ENCODE measurements around the gene SLC7A14.

SLC7A14 gene

DNA sequence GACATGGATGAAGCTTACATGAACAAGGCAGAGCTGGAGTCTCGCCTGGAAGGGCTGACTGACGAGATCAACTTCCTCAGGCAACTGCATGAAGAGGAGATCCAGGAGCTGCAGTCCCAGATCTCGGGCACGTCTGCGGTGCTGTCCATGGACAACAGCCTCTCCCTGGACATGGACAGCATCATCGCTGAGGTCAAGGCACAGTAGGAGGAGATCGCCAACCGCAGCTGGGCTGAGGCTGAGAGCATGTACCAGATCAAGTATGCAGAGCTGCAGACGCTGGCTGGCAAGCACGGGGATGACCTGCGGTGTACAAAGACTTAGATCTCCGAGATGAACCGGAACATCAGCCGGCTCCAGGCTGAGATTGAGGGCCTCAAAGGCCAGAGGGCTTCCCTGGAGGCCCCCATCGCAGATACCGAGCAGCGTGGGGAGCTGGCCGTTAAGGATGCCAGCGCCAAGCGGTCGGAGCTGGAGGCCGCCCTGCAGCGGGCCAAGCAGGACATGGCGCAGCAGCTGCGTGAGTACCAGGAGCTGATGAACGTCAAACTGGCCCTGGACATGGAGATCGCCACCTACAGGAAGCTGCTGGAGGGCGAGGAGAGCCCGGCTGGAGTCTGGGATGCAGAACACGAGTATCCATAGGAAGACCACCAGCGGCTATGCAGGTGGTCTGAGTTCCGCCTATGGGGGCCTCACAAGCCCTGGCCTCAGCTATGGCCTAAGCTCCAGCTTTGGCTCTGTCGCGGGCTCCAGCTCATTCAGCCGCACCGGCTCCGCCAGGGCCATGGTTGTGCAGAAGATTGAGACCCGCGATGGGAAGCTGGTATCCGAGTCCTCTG lies 89.6 kb downstream of the SLC7A14 start:
- DNase-seq = no peak

DNA sequence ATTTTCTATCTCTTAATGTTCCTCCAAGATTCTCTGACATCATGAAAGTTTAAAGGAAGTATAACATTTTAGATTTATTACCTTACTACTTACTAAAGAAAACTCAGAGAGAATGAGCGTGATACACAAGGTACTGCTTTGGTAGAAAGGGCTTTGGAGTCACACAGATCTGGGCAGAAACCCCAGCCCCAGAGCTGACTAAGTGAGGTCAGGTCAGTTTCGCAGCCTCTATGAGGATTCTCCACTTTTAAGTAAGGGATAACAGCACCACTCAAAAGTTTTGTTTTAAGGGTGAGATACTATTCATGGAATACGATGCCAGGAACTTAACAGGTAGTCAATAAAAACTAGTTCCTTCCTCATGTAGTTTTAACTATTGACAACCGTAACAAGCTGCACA lies 91.1 kb downstream of the SLC7A14 start:
- DNase-seq = no peak

DNA sequence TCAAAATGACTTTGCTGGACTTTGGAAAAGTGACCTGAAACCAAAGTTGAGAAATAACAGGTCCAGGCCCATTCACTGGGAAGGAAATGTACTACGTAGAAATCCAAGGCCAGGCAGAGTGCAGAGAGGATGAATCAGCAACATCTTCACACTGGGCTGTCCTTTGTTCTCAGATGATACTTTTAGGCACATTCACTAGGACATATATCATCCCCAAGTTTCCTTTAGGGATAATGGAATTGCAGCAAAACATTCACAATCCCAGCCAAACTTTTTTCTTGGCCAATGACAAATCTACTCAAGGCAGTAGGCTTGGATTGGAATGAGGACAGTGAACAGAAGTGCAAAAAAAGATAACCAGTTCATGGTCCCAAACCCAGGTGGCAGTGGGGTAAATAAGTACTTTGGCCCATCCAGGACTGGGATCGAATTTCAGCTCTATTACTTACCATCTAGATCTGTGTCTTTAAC lies 92.1 kb downstream of the SLC7A14 start:
- no peak for DNase-seq

DNA sequence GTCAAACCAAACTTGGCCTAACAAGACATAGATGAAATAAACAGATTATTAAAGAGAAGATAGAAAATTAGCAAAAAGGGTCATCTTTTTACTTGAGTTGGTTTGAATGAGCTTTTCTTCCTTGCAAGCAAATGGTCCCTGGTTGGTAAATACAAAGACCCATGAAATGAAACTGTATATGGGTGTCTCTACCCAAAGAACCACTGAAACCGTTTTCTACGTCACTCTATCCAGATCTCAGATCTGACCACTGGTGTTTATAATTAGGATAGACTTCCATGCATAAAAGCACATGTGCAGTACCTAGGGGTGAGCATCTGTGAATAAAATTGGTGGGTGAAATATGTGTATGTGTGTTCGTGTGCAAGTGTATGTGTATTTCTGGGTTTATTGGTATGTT lies 94.0 kb downstream of the SLC7A14 start:
- DNase-seq = no peak

DNA sequence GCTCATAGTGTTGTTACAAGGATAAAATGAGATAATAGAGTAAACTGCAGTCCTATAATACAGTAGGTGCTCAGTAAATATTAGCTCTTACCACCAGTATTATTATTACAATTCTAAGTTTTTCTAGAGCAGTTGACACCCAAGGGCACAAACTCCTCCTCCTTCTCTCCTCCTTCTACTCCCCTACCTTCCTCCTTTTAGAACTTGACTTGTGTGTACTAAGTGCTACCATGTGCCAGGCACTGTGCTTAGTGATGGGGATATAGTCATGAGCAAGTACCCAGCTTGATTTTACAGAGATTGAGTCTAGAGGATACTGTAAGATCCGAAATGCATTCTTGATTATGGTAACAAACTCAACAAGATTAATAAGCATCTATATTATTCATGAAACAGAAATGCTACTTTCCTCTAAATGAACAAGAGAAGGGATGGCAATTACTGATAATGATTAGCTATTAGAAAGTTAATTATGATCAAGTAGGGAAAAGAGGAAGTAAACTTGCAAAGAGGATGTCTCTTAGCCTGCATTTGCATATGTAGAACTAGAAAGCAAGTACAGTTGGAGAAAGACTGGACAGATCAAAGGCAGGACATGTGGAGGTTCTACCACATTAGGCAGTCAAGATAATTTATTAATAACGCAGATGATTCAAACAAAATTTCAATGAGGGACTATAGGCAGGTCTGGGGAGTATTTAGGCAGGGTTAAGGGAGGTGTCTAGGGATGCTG lies 94.9 kb downstream of the SLC7A14 start:
- DNase-seq = no peak

DNA sequence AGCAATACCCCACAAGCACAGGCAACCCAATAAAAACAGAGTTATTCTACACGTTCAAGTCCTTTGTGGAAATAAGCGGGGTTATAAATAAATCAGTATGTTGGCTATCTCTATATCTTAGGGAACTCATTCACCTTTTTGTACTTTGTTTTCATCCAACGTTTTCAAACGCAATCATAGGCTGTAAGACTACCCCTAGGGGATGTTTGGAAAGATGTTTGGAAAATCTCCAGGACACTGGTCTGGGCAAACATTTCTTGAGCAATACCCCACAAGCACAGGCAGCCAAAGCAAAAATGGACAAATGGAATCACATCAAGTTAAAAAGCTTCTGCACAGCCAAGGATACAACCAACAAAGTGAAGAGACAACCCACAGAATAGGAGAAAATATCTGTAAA lies 97.1 kb downstream of the SLC7A14 start:
- DNase-seq = no peak

DNA sequence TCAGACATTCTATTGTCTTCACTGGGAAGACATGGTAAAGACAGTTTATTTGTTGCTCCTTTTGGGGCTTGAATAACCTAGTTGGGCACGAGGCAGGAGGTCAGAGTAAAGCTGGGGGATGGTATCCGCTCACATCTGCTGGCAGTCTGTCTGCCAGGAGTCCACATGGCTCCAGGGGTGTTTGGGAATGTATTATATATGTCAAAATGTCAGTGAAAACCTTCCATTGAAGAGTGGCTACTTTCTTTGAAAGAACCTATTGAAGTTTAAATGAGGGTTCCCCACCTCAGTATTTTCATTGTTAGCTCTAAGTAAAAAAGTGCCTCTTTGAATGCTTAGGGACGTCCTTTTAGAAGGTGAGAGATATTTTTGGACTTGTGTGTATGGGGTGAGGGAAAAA lies 98.8 kb downstream of the SLC7A14 start:
- DNase-seq = no peak

DNA sequence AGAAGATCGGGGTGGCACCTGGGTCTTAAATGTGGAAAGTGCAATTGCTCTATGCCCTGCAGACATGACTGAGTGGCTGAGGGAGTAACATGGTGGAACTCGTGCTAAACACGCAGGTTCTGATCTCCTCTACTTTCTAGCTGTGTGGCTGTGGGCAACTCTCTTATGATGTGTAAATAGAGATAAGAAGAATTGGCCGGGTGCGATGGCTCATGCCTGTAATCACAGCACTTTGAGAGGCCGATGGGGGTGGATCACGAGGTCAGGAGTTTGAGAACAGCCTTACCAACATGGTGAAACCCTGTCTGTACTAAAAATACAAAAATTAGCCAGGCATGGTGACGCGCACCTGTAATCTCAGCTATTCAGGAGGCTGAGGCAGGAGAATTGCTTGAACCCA lies 99.5 kb downstream of the SLC7A14 start:
- no peak for DNase-seq

DNA sequence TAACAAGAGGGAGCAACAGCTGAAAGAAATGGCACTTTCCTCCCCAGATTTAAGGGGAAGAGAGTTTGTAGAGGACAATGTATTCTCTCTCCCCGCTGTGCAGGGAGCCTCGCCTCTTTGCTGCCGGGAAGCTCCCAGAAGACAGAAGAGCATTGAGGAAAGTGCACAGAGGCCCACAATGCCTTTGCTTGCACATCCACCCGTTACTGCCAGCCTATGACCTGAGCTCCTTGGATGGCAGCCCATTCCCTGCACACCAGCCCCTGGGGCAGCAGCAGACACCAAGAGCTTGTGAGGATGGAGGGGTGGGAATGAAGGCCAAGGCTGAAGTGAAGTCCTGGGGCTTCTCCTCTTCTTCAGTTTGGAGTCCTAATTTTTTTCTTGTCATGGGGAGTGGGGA lies 100.2 kb downstream of the SLC7A14 start:
- DNase-seq = no peak

DNA sequence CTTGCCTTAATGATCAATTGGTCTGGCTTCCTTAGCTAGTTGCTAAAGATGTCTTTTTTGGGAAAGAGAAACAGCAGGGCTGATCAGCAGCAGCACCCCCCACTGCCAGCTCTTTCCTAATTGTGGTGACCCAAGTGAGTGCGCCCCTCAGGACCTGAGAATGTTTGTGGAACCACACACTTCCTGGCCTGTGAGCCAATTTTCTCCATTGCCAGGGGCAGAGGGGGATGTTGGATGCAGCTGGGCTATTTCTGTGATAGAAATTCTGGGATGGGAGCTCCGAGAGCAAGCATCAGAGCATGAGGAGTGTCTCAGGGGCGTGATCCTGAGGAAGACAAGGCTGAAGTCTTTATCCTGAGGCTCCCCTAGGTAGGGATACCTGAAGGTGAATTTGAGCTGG lies 100.6 kb downstream of the SLC7A14 start:
- DNase-seq = no peak

DNA sequence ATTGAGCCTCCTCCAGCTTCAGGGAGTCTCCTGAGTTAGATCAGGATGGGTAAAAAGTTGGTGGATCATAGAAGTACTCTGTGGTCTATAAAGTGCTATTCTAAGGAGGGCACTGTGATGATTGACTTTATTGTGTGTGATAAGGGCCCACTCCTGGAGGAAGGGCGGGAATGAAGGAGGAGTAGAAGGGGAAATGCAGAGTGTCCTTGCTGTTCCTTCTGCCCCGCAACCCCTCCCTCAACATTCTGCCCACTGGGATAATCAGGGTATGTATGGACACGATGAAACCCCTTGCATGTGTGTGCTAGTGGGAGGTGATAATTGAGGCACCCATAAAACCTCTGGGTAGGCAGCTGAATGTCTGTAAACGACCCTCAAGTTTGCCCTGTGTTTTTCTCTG lies 101.0 kb downstream of the SLC7A14 start:
- DNase-seq = no peak

DNA sequence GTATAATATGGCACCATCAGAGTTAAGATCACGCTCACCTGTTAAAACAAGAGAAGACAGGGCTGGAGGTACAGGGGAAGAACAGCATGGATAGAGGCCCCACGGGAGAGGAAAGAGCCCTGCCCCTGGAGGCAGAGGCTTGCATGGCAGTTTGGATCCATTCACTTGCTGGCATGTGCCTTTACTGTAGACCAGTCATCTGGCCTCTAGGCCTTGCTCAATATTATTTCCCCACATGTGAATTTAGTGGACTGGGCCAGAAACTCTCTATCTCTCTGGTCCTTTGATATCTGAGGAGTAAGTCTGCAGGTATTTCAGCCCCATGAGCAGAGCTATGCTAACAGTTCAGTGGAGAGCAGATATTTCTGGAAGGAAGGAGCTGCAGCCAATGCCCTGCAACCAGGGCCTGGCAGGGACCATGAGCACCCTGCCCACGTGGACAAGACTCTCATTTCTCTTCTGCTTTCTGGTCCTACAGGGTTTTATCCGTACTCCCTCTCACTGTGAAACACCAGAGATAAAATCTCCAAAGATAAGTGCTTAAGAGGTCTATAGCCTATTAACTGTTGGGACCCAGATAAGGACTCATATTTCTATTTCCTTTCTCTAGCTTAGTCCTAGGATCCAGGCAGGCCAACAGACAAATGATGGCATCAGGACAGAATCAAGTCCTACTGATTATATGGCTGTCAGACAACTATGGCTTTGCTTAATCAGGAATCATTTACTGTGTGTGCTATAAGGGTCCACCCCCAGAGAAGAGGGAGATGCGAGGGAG lies 102.2 kb downstream of the SLC7A14 start:
- no peak for DNase-seq

DNA sequence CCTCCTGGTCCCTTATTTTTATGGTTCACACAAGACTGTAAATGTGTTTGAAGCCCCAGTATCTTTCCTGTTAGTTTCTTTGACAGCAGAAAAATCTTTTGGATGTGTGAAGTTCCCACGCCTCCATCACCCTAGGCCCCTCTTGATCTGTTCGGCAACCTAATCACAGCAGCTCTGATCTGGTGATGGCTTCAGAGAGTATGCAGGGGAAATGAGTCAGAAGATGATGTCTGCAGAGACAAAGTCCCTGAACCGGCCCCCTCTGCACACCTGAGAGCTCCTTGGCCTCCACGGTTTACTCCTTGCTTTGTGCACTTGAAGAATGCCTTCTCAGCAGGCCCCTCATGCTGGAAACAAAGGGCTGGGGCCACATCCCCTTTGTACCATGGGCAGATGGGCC lies 103.7 kb downstream of the SLC7A14 start:
- no peak for DNase-seq

DNA sequence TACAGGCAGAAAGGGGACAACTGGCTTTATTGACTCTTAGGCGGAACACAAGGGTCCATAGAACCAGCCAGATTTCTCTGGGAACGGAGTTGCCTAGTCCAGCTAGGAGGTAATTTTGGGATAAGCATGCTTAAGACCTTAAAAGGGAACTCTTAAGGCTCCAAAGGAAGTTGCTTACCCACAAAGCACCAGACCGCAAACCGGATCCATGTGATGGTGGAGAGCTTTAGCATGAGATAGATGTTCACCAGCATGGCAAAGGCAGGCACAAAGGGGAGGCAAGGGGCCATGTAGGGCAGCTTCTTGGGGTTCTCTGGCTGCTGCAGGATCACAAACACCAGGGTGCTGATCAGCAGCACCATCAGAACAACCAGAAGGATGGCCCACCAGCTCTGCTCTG lies 105.8 kb downstream of the SLC7A14 start:
- no peak for DNase-seq

DNA sequence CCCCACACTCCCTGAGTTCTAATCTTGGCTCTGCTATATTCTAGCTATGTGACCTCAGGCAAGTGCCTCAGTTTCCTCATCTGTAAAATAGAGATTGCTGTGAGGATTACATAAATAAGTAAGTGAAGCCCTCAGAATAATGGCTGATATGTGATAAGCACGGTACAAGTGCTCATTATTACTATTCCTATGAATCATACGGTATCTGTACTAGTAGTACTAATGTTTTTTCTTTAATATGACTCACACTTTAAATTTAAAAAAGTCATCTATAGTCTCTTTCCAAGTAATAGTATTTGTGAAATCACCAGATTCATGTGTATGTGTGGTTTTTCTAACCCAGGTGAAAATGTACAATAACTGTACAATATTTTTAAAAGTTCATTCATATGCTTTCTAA lies 108.5 kb downstream of the SLC7A14 start:
- no peak for DNase-seq

DNA sequence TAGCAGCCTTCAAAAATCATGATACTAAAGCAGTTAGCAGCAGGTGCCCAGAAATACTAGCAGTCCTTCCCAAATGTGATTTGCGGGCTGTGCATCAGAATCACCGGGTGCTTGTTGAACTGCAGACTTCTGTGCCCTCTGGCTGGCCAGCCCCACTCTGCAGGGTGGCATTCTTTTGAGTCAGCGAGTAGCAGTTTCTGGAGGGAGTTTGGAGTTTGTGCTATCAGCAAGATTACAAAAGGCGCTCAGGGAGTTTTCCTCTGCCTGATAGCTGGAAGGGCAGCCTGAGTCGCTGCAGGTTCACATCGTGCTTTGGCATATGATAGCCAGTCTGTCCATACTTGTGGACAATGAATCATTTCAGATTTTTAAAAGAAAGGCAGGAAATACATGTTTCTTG lies 109.6 kb downstream of the SLC7A14 start:
- DNase-seq = no peak

DNA sequence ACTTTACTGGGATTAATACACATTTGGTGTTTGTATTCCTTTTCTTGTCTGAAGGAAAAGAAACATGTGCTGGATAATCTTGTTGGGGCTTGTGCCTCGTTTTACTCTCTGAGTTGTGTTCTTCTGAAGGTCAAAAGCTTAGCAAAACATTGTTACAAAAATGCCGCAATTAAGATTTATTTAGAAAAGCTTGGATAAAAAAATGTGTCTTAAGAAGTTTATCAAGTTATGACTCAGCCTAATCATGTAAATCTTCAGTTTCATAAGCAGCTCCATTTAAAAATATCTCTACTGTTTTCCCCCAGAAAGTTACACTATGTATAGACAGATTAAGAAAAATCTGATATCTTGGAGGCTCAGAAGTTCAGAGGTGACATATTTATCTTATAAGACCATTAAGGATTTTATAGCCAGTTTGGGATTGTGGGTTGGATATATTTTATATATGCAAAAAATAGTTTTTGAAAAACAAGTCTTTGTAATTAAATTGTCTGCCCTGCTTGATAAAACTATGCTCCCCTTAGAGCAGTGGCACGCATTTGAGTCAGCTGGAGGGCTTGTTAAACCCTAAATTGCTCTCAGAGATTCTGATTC lies 110.7 kb downstream of the SLC7A14 start:
- DNase-seq = no peak

DNA sequence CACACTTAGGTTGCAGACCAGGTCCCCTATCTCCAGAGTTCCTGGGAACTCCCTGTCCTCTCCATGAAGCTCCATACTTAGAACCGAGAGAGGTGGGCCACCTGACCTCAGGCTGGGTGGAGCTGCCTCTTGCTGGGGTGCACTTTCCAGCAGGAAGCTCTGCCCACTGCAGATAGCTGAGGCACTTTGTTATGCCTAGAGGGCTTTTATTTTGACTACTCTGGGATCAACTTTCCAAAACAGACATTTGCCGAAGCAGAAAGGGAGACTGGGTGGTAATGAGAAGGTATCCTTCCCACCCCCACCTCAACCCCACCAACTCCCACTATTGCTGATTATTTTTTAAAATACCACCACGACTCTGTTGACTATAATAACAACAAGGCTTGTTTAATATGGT lies 112.5 kb downstream of the SLC7A14 start:
- DNase-seq = no peak

DNA sequence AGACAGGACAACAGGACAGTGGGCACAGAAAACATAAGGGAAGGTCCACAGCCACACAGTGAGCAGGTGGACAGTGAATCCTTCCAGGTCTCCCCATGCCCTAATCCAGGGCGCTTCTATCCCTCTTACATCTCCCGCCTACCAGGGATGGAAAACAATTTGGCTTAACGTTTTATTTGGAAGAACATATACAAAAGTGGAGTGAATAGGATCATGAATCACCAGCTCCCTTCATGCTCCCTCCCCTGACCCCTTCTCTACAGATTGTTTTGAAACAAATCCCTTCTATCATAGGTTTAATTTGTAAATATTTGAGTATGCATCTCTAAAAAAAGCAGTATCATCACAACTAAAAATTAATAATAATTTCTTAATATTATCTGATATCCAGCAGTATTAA lies 114.7 kb downstream of the SLC7A14 start:
- no peak for DNase-seq

DNA sequence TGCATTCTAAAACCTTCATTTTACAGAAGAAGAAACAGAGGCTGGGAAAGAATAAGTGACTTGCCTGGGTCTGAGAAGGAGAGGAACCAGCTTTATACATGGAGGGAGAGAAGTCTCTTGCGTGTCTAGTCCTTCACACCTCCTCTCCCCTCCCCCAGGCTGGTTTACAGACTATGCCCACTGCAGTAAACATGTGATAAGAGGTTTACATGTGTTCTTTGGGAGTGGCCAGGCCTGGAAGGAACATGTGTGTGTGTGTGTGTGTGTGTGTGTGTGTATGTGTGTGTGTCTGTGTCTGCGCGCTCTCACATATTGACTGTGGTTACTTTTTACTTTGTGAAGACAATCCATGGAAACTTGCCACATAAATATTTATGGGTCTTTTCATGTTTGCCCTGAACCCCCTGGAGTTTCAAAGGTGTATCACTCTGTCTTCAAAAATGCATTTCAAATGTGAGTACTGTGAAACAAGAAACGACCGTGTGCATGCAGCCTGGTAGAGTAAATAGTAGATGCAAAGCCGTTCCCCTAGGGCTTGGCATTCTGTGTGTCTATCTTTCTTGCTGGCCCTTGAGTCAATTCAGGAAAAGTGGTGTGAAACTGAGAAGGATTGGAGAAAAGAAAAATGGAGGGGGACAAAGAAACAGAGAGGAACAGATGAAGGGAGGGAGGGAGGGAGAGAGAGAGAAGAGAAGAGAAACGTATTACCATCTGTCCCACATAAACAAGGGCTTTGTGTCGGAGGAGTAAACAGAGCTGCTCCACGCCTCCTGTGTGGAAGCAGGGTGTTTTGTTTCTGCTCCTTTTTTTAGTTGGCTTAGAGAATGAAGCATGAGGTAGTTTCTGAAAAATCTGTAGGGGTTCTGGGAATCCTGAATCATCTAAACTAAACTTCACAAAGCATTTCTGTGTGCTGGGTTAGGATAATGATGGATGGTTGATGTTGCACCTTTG lies 115.5 kb downstream of the SLC7A14 start:
- no peak for DNase-seq

DNA sequence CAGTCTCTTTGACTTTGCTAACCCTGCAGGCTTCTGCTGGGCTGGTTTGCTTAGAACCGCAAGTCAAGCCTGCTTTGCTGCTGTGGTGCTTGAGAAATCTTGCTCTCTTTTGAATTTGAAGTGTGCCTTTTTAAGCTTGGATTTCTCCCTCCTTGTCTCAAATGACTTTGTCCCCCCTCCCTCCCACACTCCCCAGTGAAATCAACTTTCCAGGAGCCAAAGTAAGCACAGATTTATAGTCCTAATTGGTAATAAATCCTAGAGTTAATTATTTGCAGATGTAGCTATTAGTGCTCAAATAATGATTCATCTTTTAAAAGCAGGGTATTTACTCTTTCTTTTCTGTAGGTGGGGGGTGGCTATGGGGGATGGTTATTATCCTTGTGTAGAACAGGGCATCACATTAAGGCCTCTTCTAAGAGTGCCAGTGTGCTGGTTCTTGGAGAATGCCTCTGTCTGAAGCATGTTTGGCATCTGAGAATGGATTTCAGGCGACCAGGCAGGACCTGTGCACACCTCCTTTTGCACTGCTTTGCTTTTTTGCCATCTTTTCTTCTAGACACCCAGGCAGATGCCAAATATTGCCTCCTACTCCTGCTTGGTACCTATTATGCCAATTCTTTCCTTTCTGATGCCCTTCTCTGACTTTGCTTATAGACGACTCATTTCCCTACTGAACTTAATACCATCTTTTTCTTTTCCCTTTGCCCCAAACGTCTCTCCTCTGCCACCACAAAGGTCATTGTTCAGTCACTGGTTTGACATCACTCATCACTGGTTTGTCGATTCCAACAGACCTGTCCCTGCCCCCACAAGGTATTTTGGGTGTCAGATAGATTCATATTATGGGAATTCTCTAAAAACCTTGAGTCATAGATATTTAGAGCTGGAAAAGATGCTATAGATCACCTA lies 116.5 kb downstream of the SLC7A14 start:
- DNase-seq = no peak

All from activated CD8-positive, alpha-beta memory T cell treated with anti-CD3 and anti-CD28 coated beads, Interleukin-2, amount 50 U/mL, for 4 hours (primary cell).